RWPE1 (cell line): Measurements from ENCODE around the gene KCNQ1.

Source experiments
- CTCF ChIA-PET: fragments of 350-600 bp; sonication (Branson Sonifier 250); formaldehyde crosslinking; extraction: SDS; loops from one replicate; lab custom pipeline; 2021; lab: Yijun Ruan, JAX
- POLR2A ChIA-PET: fragments of 400-600 bp; formaldehyde crosslinking; extraction: SDS; loops from one replicate; lab custom pipeline; 2020; ENCODE audit warnings: antibody characterized with exemption; ENCODE audit not compliant: low non-redundant PET; lab: Yijun Ruan, JAX
- DNase-seq: peaks from one replicate; pipeline ENCODE4 v3.0.0; 2012; ENCODE audit warnings: low spot score
- H3K27ac ChIP-seq: fragments of 450-650 bp; 2 replicates; pipeline ENCODE4 v1.5.1; 2017
- TF ChIP-seq, protein P1 (sequence below): fragments of 450-650 bp; conservative IDR thresholded peaks from 2 replicates; pipeline ENCODE4 v1.5.1; 2017; ENCODE audit warnings: low read depth, mild to moderate bottlenecking

Gene KCNQ1

DNA sequence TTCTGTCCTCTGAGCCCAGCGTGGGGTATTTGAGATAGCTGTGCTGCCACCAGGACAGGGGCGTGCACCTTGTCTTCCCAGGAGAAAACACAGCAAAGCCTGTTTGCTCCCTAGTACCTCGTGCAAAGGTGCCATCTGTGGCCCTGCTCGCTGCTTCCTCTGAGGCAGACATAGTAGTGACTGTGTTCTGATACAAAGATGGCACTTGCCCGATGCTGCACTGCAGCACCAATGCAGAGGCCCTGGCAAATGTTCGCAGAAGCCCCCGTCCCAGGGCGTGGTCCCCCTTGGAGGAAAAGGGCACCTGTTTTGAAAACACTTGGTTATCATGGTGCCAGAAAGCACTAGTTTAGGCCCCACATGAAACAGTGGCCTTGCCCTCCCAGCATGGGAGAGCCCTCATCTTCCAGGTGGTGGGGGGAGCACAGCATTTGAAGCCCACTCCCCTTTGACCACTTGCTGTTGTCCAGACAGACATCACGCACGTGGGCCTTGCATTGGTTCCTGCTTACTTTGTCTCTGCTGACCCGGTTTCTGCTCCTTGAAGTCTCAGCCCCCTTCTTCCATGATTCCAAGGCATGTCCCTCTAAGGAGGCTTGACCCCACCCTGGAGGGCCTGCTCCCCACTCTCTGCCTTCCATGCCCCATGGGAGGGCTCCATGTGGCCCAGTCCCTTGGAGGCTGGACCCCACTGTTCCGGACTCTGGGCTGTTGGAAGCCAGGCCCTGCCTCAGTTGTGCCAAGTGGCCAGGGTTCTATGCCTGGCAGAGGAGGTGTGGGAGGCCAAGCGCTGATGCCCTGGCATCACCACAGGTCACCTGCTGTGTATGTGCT lies 145.5 kb downstream of the KCNQ1 start:
- ChIA-PET CTCF (no interaction called here), POLR2A (no interaction called here)
- no peak for DNase-seq
- TF ChIP-seq, protein P1, sequence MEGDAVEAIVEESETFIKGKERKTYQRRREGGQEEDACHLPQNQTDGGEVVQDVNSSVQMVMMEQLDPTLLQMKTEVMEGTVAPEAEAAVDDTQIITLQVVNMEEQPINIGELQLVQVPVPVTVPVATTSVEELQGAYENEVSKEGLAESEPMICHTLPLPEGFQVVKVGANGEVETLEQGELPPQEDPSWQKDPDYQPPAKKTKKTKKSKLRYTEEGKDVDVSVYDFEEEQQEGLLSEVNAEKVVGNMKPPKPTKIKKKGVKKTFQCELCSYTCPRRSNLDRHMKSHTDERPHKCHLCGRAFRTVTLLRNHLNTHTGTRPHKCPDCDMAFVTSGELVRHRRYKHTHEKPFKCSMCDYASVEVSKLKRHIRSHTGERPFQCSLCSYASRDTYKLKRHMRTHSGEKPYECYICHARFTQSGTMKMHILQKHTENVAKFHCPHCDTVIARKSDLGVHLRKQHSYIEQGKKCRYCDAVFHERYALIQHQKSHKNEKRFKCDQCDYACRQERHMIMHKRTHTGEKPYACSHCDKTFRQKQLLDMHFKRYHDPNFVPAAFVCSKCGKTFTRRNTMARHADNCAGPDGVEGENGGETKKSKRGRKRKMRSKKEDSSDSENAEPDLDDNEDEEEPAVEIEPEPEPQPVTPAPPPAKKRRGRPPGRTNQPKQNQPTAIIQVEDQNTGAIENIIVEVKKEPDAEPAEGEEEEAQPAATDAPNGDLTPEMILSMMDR, result no peak
- H3K27ac ChIP-seq, result no peak overlapping the region

DNA sequence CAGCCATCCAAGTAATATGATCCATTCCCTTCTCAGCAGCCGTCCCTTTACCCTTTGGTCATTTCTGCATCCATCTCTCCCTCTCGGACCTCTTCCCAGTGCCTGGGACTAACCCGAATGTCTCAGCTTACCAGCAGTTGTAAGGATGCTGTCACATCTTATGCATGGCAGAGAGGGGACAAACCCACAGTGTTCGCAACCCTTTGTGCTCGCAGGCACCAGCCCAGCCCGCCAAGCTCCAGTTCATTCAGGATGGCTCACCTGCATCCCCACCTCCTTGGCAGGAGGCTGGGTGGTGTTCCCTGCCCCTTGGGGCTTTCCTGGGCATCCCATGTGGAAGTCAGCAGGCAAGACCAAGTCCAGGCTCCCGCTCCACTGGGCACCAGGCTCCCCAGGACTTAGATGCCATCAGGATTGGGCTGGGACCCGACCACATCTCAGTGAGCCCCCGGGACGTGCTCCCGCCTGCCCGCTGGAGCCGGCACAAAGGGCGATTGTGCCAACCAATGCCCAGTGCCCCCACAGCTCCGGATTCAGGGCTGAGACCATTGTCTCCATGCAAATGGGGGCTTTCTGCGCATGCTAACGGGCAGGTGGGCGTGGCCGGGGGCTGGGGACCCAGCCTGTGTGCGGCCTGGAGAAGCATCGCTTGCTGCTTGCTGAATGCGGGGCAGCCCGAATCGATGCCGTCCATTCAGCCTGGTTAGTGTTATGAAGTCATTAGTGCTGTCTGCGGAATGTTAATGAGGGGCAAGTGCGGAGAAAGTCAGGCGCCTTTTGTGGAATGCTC lies 146.4 kb downstream of the KCNQ1 start:
- no peak for DNase-seq
- ChIA-PET CTCF (interaction anchor here (0.7 kb wide), 1 partner anchor 58 kb away, joined by 3 read pairs; no protein-coding TSS in a partner anchor), POLR2A (no interaction called here)
- no peak overlapping the region for H3K27ac ChIP-seq
- TF ChIP-seq, protein P1, result no peak

DNA sequence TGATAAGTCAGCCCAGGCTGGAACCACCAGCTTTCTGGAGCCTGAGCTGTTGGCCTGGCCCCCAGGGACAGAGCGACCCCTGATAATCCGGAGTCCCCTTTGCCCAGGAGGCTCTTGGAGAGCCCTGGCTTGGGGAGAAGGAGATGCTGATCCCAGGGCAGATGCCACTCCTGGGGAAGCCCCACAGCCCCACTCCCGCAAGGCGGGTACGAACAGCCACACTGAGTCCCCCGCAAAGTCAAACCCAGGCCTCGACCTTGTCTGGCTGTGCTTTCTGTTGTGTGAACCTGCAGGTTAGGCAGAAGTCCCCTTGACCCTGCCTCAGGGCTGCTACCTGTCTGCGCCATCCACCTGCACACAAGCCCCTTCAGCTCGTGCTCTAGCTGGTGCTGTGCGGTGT lies 147.0 kb downstream of the KCNQ1 start:
- ChIA-PET CTCF (interaction anchor here (0.7 kb wide), 1 partner anchor 59 kb away, joined by 3 read pairs; no protein-coding TSS in a partner anchor), POLR2A (no interaction called here)
- H3K27ac ChIP-seq, result no peak overlapping the region
- no peak for DNase-seq
- TF ChIP-seq, protein P1, result no peak

DNA sequence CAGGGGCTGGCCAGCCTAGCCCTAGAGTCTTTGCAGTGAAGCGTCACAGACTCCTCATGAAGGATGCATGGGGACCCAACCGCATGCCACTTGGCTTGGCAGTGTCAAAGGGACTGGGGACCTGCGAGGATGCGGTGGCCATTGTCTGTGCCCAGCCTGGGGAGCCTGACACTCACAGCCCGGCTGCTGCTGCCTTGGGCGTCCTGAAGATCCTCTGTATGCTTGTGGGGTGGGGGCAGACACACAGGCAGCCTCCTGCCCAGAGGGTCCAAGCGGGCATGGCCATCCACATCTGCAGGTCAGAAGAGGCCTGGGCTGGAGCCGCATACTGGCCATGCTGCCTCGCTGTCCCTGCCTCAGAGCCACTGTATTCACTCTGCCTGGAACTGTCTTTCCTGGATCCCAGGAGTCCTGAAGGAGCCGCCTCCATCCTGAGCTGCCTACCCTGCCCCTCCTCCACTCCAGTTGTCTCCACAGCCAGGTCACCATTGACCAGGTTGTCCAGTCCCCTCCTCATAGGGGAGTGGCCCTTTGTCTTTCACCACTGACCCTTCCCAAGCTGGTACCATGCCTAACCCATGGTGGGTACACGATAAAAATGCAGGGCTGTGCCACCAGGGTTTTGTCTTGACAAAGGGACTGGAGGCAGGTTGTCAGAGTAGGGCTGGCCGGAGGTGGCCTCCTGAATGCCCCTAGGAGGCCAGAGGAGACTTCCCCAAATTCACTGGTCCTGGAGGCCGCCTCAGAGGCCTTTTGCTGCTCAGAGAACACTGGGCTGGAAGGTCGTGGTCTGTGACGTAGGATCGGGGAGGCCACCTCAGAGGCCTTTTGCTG lies 148.0 kb downstream of the KCNQ1 start:
- no peak overlapping the region for H3K27ac ChIP-seq
- DNase-seq, result no peak
- TF ChIP-seq, protein P1, result no peak
- ChIA-PET POLR2A (no interaction called here), CTCF (no interaction called here)

GRCh38 chr11:2593393-2593950 lies 148.7 kb downstream of the KCNQ1 start:
- ChIA-PET CTCF (no interaction called here), POLR2A (no interaction called here)
- no peak for DNase-seq
- TF ChIP-seq, protein P1, result no peak
- H3K27ac ChIP-seq, result no peak overlapping the region
